GM19023 (cell line): Measurements from ENCODE around the gene TMEM63C.
A peak's percentile ranks its signal among the peaks of the same experiment; 100 is the strongest.
"Not testable (repeated sequence)": the region's sequence is repeated elsewhere in the genome, so short reads cannot be mapped to it uniquely, and the experiment has no call there.

Source experiments
- ATAC-seq: cut with Tn5 transposase; IDR thresholded peaks from one replicate; pipeline ENCODE4 v1.9.1; 2021; ENCODE audit warnings: mild to moderate bottlenecking, moderate library complexity; ENCODE audit not compliant: unreplicated experiment

TMEM63C gene

GRCh38 chr14:77155083-77155482, 26.5 kb upstream of the TMEM63C start:
- ATAC-seq: no peak

GRCh38 chr14:77157740-77158139, 23.9 kb upstream of the TMEM63C start:
- ATAC-seq: no peak

- ATAC-seq: no peak
Measured at GRCh38 chr14:77158175-77158881, 23.3 kb upstream of the TMEM63C start.

GRCh38 chr14:77158882-77159255, 22.7 kb upstream of the TMEM63C start:
- ATAC-seq: no peak

- ATAC-seq: no peak
Measured at GRCh38 chr14:77161011-77161410, 20.6 kb upstream of the TMEM63C start.

GRCh38 chr14:77170045-77170444, 11.6 kb upstream of the TMEM63C start:
- no peak for ATAC-seq

- ATAC-seq: no peak
Measured at GRCh38 chr14:77172916-77173315, 8.7 kb upstream of the TMEM63C start.

GRCh38 chr14:77173911-77174617, 7.5 kb upstream of the TMEM63C start:
- ATAC-seq: not testable (repeated sequence)

GRCh38 chr14:77175843-77176242, 5.8 kb upstream of the TMEM63C start:
- no peak for ATAC-seq

GRCh38 chr14:77177702-77178101, 3.9 kb upstream of the TMEM63C start:
- ATAC-seq: no peak

- ATAC-seq: no peak
Measured at GRCh38 chr14:77178656-77179055, 2.9 kb upstream of the TMEM63C start.

GRCh38 chr14:77180726-77181602, 634 bp upstream of the TMEM63C start:
- peak; percentile 5 for ATAC-seq

GRCh38 chr14:77183896-77184295, 2.3 kb downstream of the TMEM63C start:
- ATAC-seq: no peak

GRCh38 chr14:77184396-77185092, 2.9 kb downstream of the TMEM63C start:
- no peak for ATAC-seq

- ATAC-seq: no peak
Measured at GRCh38 chr14:77185093-77185465, 3.5 kb downstream of the TMEM63C start.

- ATAC-seq: no peak
Measured at GRCh38 chr14:77186911-77187648, 5.5 kb downstream of the TMEM63C start.

- ATAC-seq: no peak
Measured at GRCh38 chr14:77187649-77188012, 6.0 kb downstream of the TMEM63C start.

- no peak for ATAC-seq
Measured at GRCh38 chr14:77189479-77189878, 7.9 kb downstream of the TMEM63C start.

- no peak for ATAC-seq
Measured at GRCh38 chr14:77190977-77191376, 9.4 kb downstream of the TMEM63C start.

GRCh38 chr14:77194706-77195105, 13.1 kb downstream of the TMEM63C start:
- no peak for ATAC-seq
